ENCODE measurements around the gene CCL4. TPM values are rescaled to one million over a fixed set of nuclear protein-coding genes. Genes with fewer than 3 reads are reported as not detected.
A peak's percentile ranks its signal among the peaks of the same experiment; 100 is the strongest.
"Not testable (repeated sequence)": the region's sequence is repeated elsewhere in the genome, so short reads cannot be mapped to it uniquely, and the experiment has no call there.

CCL4 gene
- total and polyA plus RNA-seq, 4 experiments from 2014 or later, result 1.1 to 1.3 (median 1.2) TPM

- no peaks in the 10 kb centered on the region for H3K4me1 ChIP-seq (ENCODE audit: insufficient read depth, low read length)
- Mint-ChIP-seq H3K36me3 (no peaks in the 10 kb centered on the region), H3K9me3 (no peaks in the 10 kb centered on the region), H3K27ac (peak overlapping the region in 2 of 7 donors; percentile 9 to 82), H3K4me3 (peak overlapping the region in 1 of 8 donors; percentile 3), H3K27me3 (peaks cover 13 to 26% of the 10 kb centered on the region in 2 donors), H3K4me1 (peaks cover 2 to 6% (median 3%) of the 10 kb centered on the region in 4 donors)
- intact Hi-C loops (cut with micrococcal nuclease), result no loop called here
- no peaks in the 10 kb centered on the region for H3K27me3 ChIP-seq (ENCODE audit: insufficient read depth, low read length)
- H3K9me3 ChIP-seq (ENCODE audit: control insufficient read depth in 1 of 2, low read length in 2 of 2), result no peaks in the 10 kb centered on the region
- no peak overlapping the region for H3K27ac ChIP-seq (ENCODE audit: low read depth, low read length)
- no peaks in the 10 kb centered on the region for H3K36me3 ChIP-seq (ENCODE audit: insufficient read depth, low read length)
- DNase-seq, result no peak
- ChIA-PET CTCF (ENCODE audit: partially characterized antibody) (no interaction called here), POLR2A (ENCODE audit: partially characterized antibody) (no interaction called here)
- H3K4me3 ChIP-seq (ENCODE audit: low read length in 2 of 2), result no peak overlapping the region
Observed at GRCh38 chr17:36088670-36089338, 14.8 kb upstream of the CCL4 start.

DNA sequence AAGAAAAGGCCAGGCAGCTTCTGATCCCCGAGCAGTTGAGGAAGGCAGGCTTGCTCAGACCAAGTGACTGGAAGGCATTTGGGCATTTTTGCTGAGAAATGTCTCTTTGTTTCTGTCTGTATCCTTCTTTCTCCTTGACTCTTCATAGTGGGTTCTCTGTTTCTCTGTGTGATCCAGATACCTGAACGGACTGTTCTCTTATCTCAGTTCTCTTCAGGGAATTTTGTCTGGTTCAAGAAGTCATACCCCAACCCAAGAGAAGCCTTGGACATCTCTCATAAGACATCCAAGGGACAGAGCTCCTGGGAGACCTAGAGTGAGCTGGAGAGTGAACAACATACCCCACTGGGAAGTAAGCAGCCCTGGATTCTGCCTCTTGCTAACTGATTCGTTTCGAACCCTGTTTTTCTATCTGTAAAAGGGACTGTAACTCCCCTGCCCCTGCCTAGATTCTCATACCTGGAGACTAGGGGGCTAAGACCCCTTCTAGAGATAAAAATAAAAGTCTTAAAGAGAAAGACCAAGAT is 14.2 kb upstream of the CCL4 start:
- Histone ChIP-seq H3K4me3 (ENCODE audit: low read length in 2 of 2) (no peak overlapping the region), H3K27ac (ENCODE audit: low read depth, low read length) (no peak overlapping the region)
- peak overlapping the region in 1 of 8 donors; percentile 3 for H3K4me3 Mint-ChIP-seq

DNA sequence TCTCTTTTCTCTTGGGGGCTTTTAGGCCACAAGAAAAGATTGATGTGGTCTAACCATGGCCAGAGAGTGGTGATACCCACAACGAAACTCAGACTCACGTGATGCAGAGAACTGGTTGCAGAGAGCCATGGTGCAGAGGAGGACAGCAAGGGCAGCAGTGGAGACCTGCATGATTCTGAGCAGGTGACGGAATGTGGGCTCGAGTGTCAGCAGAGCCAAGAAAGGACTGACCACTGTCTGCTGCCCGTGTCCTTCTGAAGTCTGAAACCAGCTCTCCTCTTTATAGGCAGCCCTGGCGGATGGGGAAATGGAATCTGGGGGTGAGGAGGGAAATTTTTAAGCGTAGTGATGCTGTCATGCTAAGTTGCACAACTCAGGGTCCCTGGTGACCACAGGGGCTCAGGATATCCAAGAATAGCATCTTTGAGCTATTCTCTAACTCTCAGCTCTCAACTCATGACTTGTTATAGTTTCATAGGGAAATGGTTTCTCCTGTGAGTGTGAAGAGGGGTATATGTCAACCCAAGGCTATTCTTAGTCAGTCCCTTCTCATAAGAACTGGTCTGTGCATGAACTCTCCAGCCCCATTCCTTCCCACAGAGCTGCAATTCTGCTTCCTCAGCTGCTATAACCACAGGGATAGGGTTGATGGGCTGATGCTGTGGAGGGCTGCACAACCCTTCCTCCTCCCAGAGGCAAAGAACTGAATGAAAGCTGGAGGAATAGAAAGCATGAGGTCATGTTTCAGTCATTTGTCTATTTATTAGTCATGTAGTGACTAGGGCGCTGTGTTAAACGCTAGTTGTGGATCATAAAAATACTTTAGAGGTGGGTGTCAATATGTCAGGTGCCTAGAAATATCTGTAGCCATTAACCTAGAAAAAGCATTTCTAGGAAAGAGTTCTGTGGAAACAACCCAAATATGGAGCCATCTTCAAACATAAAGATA is 13.5 kb upstream of the CCL4 start, which contains the start of gene CCL3:
CCL3 (minus strand) TSS at position 256 of the 949 bp plus-strand sequence; CDS start at position 171, 85 bp downstream.
- no peaks in the 10 kb centered on the region for H3K9me3 Mint-ChIP-seq
- peaks cover 15 to 29% of the 10 kb centered on the region in 2 donors for H3K27me3 Mint-ChIP-seq
- H3K36me3 Mint-ChIP-seq, result no peaks in the 10 kb centered on the region
- Histone ChIP-seq H3K4me3 (ENCODE audit: low read length in 2 of 2) (no peak within 1 kb of the TSS), H3K27ac (ENCODE audit: low read depth, low read length) (no peak within 1 kb of the TSS), H3K9me3 (ENCODE audit: control insufficient read depth in 1 of 2, low read length in 2 of 2) (no peaks in the 10 kb centered on the region), H3K36me3 (ENCODE audit: insufficient read depth, low read length) (no peaks in the 10 kb centered on the region), H3K27me3 (ENCODE audit: insufficient read depth, low read length) (no peaks in the 10 kb centered on the region), H3K4me1 (ENCODE audit: insufficient read depth, low read length) (no peaks in the 10 kb centered on the region)
- peak within 1 kb of the TSS in 3 of 7 donors; percentile 44 to 82 (median 48) for H3K27ac Mint-ChIP-seq
- intact Hi-C loops (cut with micrococcal nuclease), result no loop called here
- H3K4me1 Mint-ChIP-seq, result peaks cover 2 to 5% (median 3%) of the 10 kb centered on the region in 4 donors
- peak within 1 kb of the TSS in 1 of 8 donors; percentile 30 for H3K4me3 Mint-ChIP-seq
- CTCF ChIA-PET (ENCODE audit: partially characterized antibody), result no interaction called here
- no peak for DNase-seq
- POLR2A ChIA-PET (ENCODE audit: partially characterized antibody), result no interaction called here

More for the DNA sequence above, 14.2 kb upstream of the CCL4 start:
- peaks cover 15 to 27% of the 10 kb centered on the region in 2 donors for H3K27me3 Mint-ChIP-seq
- ChIA-PET POLR2A (ENCODE audit: partially characterized antibody) (no interaction called here), CTCF (ENCODE audit: partially characterized antibody) (no interaction called here)
- H3K36me3 ChIP-seq (ENCODE audit: insufficient read depth, low read length), result no peaks in the 10 kb centered on the region
- H3K9me3 ChIP-seq (ENCODE audit: control insufficient read depth in 1 of 2, low read length in 2 of 2), result no peaks in the 10 kb centered on the region
- no peak for DNase-seq
- peak overlapping the region in 1 of 7 donors; percentile 31 for H3K27ac Mint-ChIP-seq
- no peaks in the 10 kb centered on the region for H3K9me3 Mint-ChIP-seq
- no peaks in the 10 kb centered on the region for H3K36me3 Mint-ChIP-seq
- no peaks in the 10 kb centered on the region for H3K27me3 ChIP-seq (ENCODE audit: insufficient read depth, low read length)
- no peaks in the 10 kb centered on the region for H3K4me1 ChIP-seq (ENCODE audit: insufficient read depth, low read length)
- H3K4me1 Mint-ChIP-seq, result peaks cover 2 to 5% (median 3%) of the 10 kb centered on the region in 4 donors
- intact Hi-C loops (cut with micrococcal nuclease), result no loop called here

- Mint-ChIP-seq H3K27ac (no peak overlapping the region), H3K9me3 (no peaks in the 10 kb centered on the region), H3K4me1 (peaks cover 0 to 5% (median 4%) of the 10 kb centered on the region in 4 donors), H3K27me3 (peaks cover 15 to 29% of the 10 kb centered on the region in 2 donors), H3K36me3 (no peaks in the 10 kb centered on the region), H3K4me3 (no peak overlapping the region)
- ChIA-PET CTCF (ENCODE audit: partially characterized antibody) (no interaction called here), POLR2A (ENCODE audit: partially characterized antibody) (no interaction called here)
- Histone ChIP-seq H3K4me1 (ENCODE audit: insufficient read depth, low read length) (no peaks in the 10 kb centered on the region), H3K27ac (ENCODE audit: low read depth, low read length) (no peak overlapping the region), H3K4me3 (ENCODE audit: low read length in 2 of 2) (no peak overlapping the region), H3K9me3 (ENCODE audit: control insufficient read depth in 1 of 2, low read length in 2 of 2) (no peaks in the 10 kb centered on the region), H3K27me3 (ENCODE audit: insufficient read depth, low read length) (no peaks in the 10 kb centered on the region), H3K36me3 (ENCODE audit: insufficient read depth, low read length) (no peaks in the 10 kb centered on the region)
- no peak for DNase-seq
- intact Hi-C loops (cut with micrococcal nuclease), result no loop called here
Observed at GRCh38 chr17:36092230-36092629, 11.4 kb upstream of the CCL4 start.

GRCh38 chr17:36092715-36093114 is 10.9 kb upstream of the CCL4 start:
- intact Hi-C loops (cut with micrococcal nuclease); DNase-seq; H3K4me1 Mint-ChIP-seq; H3K4me1 ChIP-seq (ENCODE audit: insufficient read depth, low read length); H3K9me3 ChIP-seq (ENCODE audit: control insufficient read depth in 1 of 2, low read length in 2 of 2); H3K36me3 ChIP-seq (ENCODE audit: insufficient read depth, low read length); H3K27me3 ChIP-seq (ENCODE audit: insufficient read depth, low read length); H3K27ac ChIP-seq (ENCODE audit: low read depth, low read length); H3K4me3 ChIP-seq (ENCODE audit: low read length in 2 of 2); H3K27ac Mint-ChIP-seq; CTCF ChIA-PET (ENCODE audit: partially characterized antibody); H3K9me3 Mint-ChIP-seq; H3K4me3 Mint-ChIP-seq; H3K36me3 Mint-ChIP-seq; POLR2A ChIA-PET (ENCODE audit: partially characterized antibody): not testable (repeated sequence)
- H3K27me3 Mint-ChIP-seq, result peaks cover 13 to 29% of the 10 kb centered on the region in 2 donors

DNA sequence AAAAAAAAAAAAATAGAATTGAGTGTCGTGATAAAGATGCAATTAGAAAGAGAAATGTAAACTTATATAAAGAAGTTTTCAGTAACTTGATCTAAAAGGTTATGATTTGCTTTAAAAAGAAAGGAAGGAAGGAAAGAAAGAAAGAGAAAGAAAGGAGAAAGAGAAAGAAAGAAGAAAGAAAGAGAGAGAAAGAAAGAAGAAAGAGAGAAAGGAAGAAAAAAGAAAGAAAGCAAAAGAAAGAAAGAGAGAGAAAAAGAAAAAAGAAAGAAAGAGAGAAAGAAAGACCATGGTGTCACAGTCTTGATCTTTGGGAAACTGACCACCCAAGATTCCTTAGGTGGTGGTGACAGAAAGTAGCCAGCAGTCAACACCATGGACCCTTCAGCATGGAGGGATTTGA is 9.4 kb upstream of the CCL4 start:
- DNase-seq, result no peak
- Mint-ChIP-seq H3K4me3 (peak overlapping the region in 1 of 8 donors; percentile 49), H3K27ac (peak overlapping the region in 1 of 7 donors; percentile 43), H3K9me3 (no peaks in the 10 kb centered on the region), H3K36me3 (no peaks in the 10 kb centered on the region), H3K27me3 (peaks cover 13 to 25% of the 10 kb centered on the region in 2 donors), H3K4me1 (peaks cover 0 to 5% (median 4%) of the 10 kb centered on the region in 4 donors)
- ChIA-PET CTCF (ENCODE audit: partially characterized antibody) (no interaction called here), POLR2A (ENCODE audit: partially characterized antibody) (no interaction called here)
- no peaks in the 10 kb centered on the region for H3K36me3 ChIP-seq (ENCODE audit: insufficient read depth, low read length)
- H3K27me3 ChIP-seq (ENCODE audit: insufficient read depth, low read length), result no peaks in the 10 kb centered on the region
- intact Hi-C loops (cut with micrococcal nuclease), result no loop called here
- H3K4me1 ChIP-seq (ENCODE audit: insufficient read depth, low read length), result no peaks in the 10 kb centered on the region
- H3K27ac ChIP-seq (ENCODE audit: low read depth, low read length), result no peak overlapping the region
- H3K4me3 ChIP-seq (ENCODE audit: low read length in 2 of 2), result no peak overlapping the region
- no peaks in the 10 kb centered on the region for H3K9me3 ChIP-seq (ENCODE audit: control insufficient read depth in 1 of 2, low read length in 2 of 2)

DNA sequence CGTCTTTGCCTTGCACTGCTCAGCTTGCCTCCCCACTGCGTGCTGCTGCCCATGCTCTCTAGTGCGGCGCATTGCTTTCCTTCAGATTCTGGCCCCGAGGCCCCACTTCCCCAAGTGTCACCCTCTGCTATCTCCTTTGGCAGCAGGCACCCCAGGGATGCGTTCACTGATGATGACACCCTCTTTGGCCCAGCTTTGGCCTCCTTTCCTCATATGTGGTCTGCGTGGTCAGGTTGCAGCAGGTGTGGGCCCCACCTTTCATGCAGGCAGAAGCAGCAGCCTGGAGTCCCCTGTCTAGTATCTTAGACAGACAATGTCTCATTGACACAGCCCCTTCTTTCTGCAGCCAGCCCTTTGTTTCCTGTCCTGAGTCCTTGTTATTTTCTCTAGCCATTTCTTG is 8.9 kb upstream of the CCL4 start:
- Histone ChIP-seq H3K4me3 (ENCODE audit: low read length in 2 of 2) (no peak overlapping the region), H3K27me3 (ENCODE audit: insufficient read depth, low read length) (no peaks in the 10 kb centered on the region), H3K9me3 (ENCODE audit: control insufficient read depth in 1 of 2, low read length in 2 of 2) (no peaks in the 10 kb centered on the region), H3K4me1 (ENCODE audit: insufficient read depth, low read length) (no peaks in the 10 kb centered on the region), H3K27ac (ENCODE audit: low read depth, low read length) (no peak overlapping the region), H3K36me3 (ENCODE audit: insufficient read depth, low read length) (no peaks in the 10 kb centered on the region)
- H3K36me3 Mint-ChIP-seq, result no peaks in the 10 kb centered on the region
- ChIA-PET CTCF (ENCODE audit: partially characterized antibody) (no interaction called here), POLR2A (ENCODE audit: partially characterized antibody) (no interaction called here)
- H3K4me3 Mint-ChIP-seq, result no peak overlapping the region
- H3K4me1 Mint-ChIP-seq, result peaks cover 0 to 5% (median 4%) of the 10 kb centered on the region in 4 donors
- no peak for DNase-seq
- intact Hi-C loops (cut with micrococcal nuclease), result no loop called here
- H3K27ac Mint-ChIP-seq, result no peak overlapping the region
- H3K9me3 Mint-ChIP-seq, result no peaks in the 10 kb centered on the region
- H3K27me3 Mint-ChIP-seq, result peaks cover 12 to 25% of the 10 kb centered on the region in 2 donors
